Ishikawa (cell line): ENCODE results near the gene LARGE2.

Source experiments
- CEBPB ChIP-seq: IDR thresholded peaks from 2 replicates; pipeline ENCODE4 v1.6.1; 2012
- CREB1 ChIP-seq: IDR thresholded peaks from 2 replicates; pipeline ENCODE4 v1.6.1; 2012; ENCODE audit warnings: low read depth
- EGR1 ChIP-seq: IDR thresholded peaks from 2 replicates; pipeline ENCODE4 v1.6.1; 2012
- EP300 ChIP-seq: IDR thresholded peaks from 2 replicates; pipeline ENCODE4 v1.6.1; 2012; ENCODE audit warnings: borderline replicate concordance
- FOXM1 ChIP-seq: IDR thresholded peaks from 2 replicates; pipeline ENCODE4 v1.6.1; 2012; ENCODE audit warnings: low read depth, borderline replicate concordance
- MAX ChIP-seq: IDR thresholded peaks from 2 replicates; pipeline ENCODE4 v1.6.1; 2012
- NFIC ChIP-seq: IDR thresholded peaks from 2 replicates; pipeline ENCODE4 v1.6.1; 2012
- RAD21 ChIP-seq: IDR thresholded peaks from 2 replicates; pipeline ENCODE4 v1.6.1; 2012; ENCODE audit warnings: low read depth
- REST ChIP-seq: IDR thresholded peaks from 2 replicates; pipeline ENCODE4 v1.6.1; 2012; ENCODE audit warnings: low read depth, mild to moderate bottlenecking
- TAF1 ChIP-seq: IDR thresholded peaks from 2 replicates; pipeline ENCODE4 v1.6.1; 2012; ENCODE audit warnings: low read depth, mild to moderate bottlenecking
- TCF12 ChIP-seq: IDR thresholded peaks from 2 replicates; pipeline ENCODE4 v1.6.1; 2012; ENCODE audit warnings: low read depth
- TEAD4 ChIP-seq: IDR thresholded peaks from 2 replicates; pipeline ENCODE4 v1.6.1; 2012
- USF1 ChIP-seq: IDR thresholded peaks from 2 replicates; pipeline ENCODE4 v1.6.1; 2012
- YY1 ChIP-seq: IDR thresholded peaks from 2 replicates; pipeline ENCODE4 v1.6.1; 2012; ENCODE audit warnings: low read depth

GRCh38 chr11:45897556-45897955 lies 24.9 kb upstream of the LARGE2 start:
- no peak for TF ChIP-seq EGR1
- no peak for TF ChIP-seq EP300
- no peak for TF ChIP-seq YY1
- no peak for TF ChIP-seq RAD21
- TF ChIP-seq CREB1, result no peak
- TF ChIP-seq CEBPB, result no peak
- TF ChIP-seq MAX, result no peak
- TF ChIP-seq TEAD4, result no peak
- no peak for TF ChIP-seq REST
- no peak for TF ChIP-seq FOXM1
- TF ChIP-seq NFIC, result no peak
- TF ChIP-seq USF1, result no peak
- TF ChIP-seq TAF1, result no peak
- TF ChIP-seq TCF12, result no peak
